Gastrocnemius medialis (tissue), 4 donors: ENCODE data around the gene ABCC8.

Experiments used
- POLR2A ChIP-seq, 2 donors: fragments of 450-650 bp; IDR thresholded peaks; one replicate each; pipeline ENCODE4 v1.6.1; 2017; ENCODE audit warnings: antibody characterized with exemption in 2 of 2, mild to moderate bottlenecking in 2 of 2, moderate library complexity in 2 of 2
- TF ChIP-seq, protein P1 (sequence below), 5 experiments: fragments of 450-650 bp in 3 of 5; fragments of 200-600 bp in 2 of 5; sonication (generic) in 2 of 5; IDR thresholded peaks in 4 of 5; conservative IDR thresholded peaks in 1 of 5; 1 replicate in 4 of 5; 2 replicates in 1 of 5; pipeline ENCODE4 v1.5.1; 2016 to 2019; ENCODE audit warnings: antibody characterized with exemption in 5 of 5, mild to moderate bottlenecking in 3 of 5, moderate library complexity in 3 of 5

DNA sequence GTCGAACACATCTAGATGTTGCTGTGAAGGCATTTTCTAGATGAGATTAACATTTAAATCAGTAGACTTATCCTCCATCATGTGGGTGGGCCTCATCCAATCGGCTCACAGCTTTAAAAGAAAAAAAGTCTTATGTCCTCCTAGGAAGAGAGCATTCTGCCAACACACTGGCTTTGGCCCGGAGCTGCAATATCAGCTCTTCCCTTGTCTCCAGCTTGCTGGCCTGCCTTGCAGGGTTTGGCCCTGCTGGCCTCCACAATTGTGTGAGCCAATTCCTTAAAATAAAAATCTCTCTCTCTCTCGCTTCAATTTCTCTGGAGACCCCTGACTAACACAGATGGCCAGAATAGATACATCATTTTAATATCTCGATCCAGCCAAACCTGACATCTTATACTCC, 13.1 kb upstream of the ABCC8 start:
- TF ChIP-seq, protein P1, sequence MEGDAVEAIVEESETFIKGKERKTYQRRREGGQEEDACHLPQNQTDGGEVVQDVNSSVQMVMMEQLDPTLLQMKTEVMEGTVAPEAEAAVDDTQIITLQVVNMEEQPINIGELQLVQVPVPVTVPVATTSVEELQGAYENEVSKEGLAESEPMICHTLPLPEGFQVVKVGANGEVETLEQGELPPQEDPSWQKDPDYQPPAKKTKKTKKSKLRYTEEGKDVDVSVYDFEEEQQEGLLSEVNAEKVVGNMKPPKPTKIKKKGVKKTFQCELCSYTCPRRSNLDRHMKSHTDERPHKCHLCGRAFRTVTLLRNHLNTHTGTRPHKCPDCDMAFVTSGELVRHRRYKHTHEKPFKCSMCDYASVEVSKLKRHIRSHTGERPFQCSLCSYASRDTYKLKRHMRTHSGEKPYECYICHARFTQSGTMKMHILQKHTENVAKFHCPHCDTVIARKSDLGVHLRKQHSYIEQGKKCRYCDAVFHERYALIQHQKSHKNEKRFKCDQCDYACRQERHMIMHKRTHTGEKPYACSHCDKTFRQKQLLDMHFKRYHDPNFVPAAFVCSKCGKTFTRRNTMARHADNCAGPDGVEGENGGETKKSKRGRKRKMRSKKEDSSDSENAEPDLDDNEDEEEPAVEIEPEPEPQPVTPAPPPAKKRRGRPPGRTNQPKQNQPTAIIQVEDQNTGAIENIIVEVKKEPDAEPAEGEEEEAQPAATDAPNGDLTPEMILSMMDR (IDR thresholded peaks at IDR 0.05 in 4 of 5, conservative IDR thresholded peaks at IDR 0.05 in 1 of 5): no peak
- no peak for TF ChIP-seq POLR2A (IDR thresholded peaks at IDR 0.05)
